BLaER1 (cell line): Measurements from ENCODE around the gene COX4I2.

ENCODE experiments used
- H3K27ac ChIP-seq: shearing (Covaris generic); formaldehyde crosslinking; 2 replicates; pipeline ENCODE4 v1.8.1; 2022
- H3K27me3 ChIP-seq: shearing (Covaris generic); formaldehyde crosslinking; 2 replicates; pipeline ENCODE4 v1.8.1; 2022
- H3K36me3 ChIP-seq: shearing (Covaris generic); formaldehyde crosslinking; 2 replicates; pipeline ENCODE4 v1.8.1; 2022
- H3K4me1 ChIP-seq: shearing (Covaris generic); formaldehyde crosslinking; 2 replicates; pipeline ENCODE4 v1.8.1; 2022
- H3K4me2 ChIP-seq: shearing (Covaris generic); formaldehyde crosslinking; 2 replicates; pipeline ENCODE4 v1.8.1; 2022
- H3K4me3 ChIP-seq: shearing (Covaris generic); formaldehyde crosslinking; 2 replicates; pipeline ENCODE4 v1.8.1; 2022
- H3K9ac ChIP-seq: shearing (Covaris generic); formaldehyde crosslinking; 2 replicates; pipeline ENCODE4 v1.8.1; 2022
- H3K9me3 ChIP-seq: shearing (Covaris generic); formaldehyde crosslinking; 2 replicates; pipeline ENCODE4 v1.8.1; 2022
- H4K20me1 ChIP-seq: shearing (Covaris generic); formaldehyde crosslinking; 2 replicates; pipeline ENCODE4 v1.8.1; 2022
- Cebpa-rat ChIP-seq: shearing (Covaris generic); IDR thresholded peaks from 2 replicates; pipeline ENCODE4 v1.8.1; 2022

Gene COX4I2

GRCh38 chr20:31674895-31675827 lies 37.4 kb downstream of the COX4I2 start:
- Histone ChIP-seq H3K9me3 (no peaks in the 10 kb centered on the region), H3K27ac (peak overlapping the region; percentile 97), H3K9ac (peak overlapping the region; percentile 72), H3K27me3 (no peaks in the 10 kb centered on the region), H3K4me2 (peak overlapping the region; percentile 97), H3K36me3 (peaks cover 59% of the 10 kb centered on the region), H4K20me1 (peaks cover 7% of the 10 kb centered on the region; the same call in 1 of the 2 replicates), H3K4me1 (peaks cover 96% of the 10 kb centered on the region), H3K4me3 (peak overlapping the region; percentile 62)
- TF ChIP-seq Cebpa-rat, result no peak

GRCh38 chr20:31675828-31676608 lies 38.3 kb downstream of the COX4I2 start:
- Histone ChIP-seq H3K4me3 (peak overlapping the region; percentile 62), H4K20me1 (peaks cover 7% of the 10 kb centered on the region; the same call in 1 of the 2 replicates), H3K27ac (peak overlapping the region; percentile 97), H3K4me2 (peak overlapping the region; percentile 97), H3K9me3 (no peaks in the 10 kb centered on the region), H3K27me3 (no peaks in the 10 kb centered on the region), H3K4me1 (peaks cover 96% of the 10 kb centered on the region), H3K36me3 (peaks cover 59% of the 10 kb centered on the region), H3K9ac (peak overlapping the region; percentile 72)
- TF ChIP-seq Cebpa-rat, result no peak

GRCh38 chr20:31676609-31676989 lies 38.9 kb downstream of the COX4I2 start:
- peak overlapping the region; percentile 72 for H3K9ac ChIP-seq
- peaks cover 60% of the 10 kb centered on the region for H3K36me3 ChIP-seq
- H3K4me3 ChIP-seq, result peak overlapping the region; percentile 62
- H3K27ac ChIP-seq, result peak overlapping the region; percentile 97
- H3K4me2 ChIP-seq, result peak overlapping the region; percentile 97
- H3K9me3 ChIP-seq, result no peaks in the 10 kb centered on the region
- TF ChIP-seq Cebpa-rat, result no peak
- no peaks in the 10 kb centered on the region for H3K27me3 ChIP-seq
- peaks cover 96% of the 10 kb centered on the region for H3K4me1 ChIP-seq
- H4K20me1 ChIP-seq, result peaks cover 7% of the 10 kb centered on the region; the same call in 1 of the 2 replicates

- peaks cover 100% of the 10 kb centered on the region for H3K4me1 ChIP-seq
- H3K4me2 ChIP-seq, result peak overlapping the region; percentile 97
- H3K27ac ChIP-seq, result peak overlapping the region; percentile 97
Measured at GRCh38 chr20:31677553-31678260, 40.0 kb downstream of the COX4I2 start.

DNA sequence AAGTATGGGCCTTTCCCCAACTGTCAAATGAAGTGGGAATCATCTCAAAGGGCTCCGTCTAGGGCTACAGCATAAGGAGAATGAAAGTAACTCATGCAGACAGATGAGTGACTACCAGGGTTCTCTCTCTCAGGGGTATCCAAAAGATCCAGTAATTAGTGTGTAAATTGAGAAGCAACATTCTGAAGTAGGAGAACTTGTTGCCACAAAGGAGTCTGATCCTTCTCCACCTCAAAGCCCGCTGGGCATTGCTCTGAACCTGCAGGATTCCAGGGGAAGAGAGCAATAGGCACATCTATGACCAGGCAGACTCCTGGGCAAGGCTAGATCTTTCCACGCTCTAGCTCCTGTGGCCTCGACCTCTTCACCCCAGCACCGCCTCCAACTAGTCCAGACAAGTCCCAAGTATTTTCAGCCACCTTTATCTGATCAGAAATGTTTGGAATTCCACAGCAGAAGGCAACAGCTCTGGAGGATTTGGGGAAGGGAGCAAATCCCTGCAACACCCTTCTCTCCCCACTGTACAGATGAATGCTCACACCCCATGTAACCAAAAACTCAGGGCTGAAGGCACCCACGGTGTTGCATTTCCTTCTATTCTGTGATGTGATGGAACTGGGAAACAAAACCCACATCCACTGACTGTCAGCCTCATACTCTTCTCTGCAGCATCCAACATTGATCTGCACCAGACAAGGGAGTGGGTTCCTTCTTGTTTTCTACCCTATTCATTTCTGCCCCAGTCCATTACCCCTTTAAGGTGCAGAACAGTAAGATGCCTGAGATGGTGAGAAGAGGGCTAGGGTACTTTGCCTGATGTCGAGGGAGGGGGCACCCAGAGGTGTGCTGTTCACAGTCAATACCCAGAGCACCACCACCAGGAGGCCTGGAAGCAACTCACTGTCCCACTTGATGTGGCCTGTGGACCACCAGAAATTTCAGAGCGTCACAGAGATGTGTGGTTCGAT lies 41.0 kb downstream of the COX4I2 start:
- Histone ChIP-seq H3K27me3 (no peaks in the 10 kb centered on the region), H3K4me3 (no peak overlapping the region), H3K9me3 (no peaks in the 10 kb centered on the region), H3K9ac (peak overlapping the region; percentile 49), H3K4me1 (peaks cover 100% of the 10 kb centered on the region), H3K27ac (peak overlapping the region; percentile 97), H3K36me3 (peaks cover 45% of the 10 kb centered on the region), H3K4me2 (peak overlapping the region; percentile 97), H4K20me1 (peaks cover 7% of the 10 kb centered on the region; the same call in 1 of the 2 replicates)
- TF ChIP-seq Cebpa-rat, result no peak

More at GRCh38 chr20:31677553-31678260, 40.0 kb downstream of the COX4I2 start:
- H3K4me3 ChIP-seq, result no peak overlapping the region
- peaks cover 52% of the 10 kb centered on the region for H3K36me3 ChIP-seq
- no peaks in the 10 kb centered on the region for H3K9me3 ChIP-seq
- H3K27me3 ChIP-seq, result no peaks in the 10 kb centered on the region
- 0 out of 2 replicates have a peak overlapping the region, but pooled peaks have one; percentile 49 for H3K9ac ChIP-seq
- peaks cover 7% of the 10 kb centered on the region; the same call in 1 of the 2 replicates for H4K20me1 ChIP-seq
- no peak for TF ChIP-seq Cebpa-rat

DNA sequence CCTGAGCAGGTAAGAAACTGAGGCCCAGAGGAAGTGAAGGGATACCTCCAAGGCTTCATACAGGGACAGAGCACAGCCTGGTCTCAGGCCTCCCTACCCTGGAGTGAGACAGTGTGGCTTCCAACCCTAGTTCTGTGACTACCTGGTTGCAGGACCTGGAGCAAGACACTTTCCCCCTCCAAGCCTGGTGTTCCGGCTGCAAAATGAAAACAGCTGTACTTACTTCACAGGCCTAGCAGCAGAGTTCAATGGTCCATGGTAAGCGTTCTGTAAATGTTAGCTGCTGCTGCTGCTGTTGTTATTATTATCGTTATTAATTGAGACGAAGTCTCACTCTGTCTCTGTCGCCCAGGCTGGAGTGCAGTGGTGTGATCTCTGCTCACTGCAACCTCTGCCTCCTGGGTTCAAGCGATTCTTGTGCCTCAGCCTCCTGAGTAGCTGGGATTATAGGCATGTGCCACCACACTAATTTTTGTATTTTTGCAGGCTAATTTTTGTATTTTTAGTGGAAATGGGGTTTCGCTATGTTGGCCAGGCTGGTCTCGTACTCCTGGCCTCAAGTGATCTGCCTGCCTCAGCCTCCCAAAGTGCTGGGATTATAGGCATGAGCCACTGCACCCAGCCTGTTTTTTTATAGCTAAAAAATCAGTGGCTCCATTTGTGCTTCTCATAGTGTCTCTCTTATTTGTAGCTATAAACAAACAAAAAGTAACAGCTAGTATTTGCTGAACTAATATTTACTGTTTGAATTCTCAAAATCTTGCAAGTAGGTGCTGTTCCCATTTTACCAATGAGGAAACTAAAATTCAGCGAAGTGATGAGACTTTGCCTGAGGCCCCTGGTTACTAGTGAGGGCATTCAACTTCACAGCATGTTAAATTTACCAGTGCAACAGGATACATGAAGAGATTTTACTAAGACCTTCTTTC lies 41.9 kb downstream of the COX4I2 start:
- peaks cover 1% of the 10 kb centered on the region; the same call in 1 of the 2 replicates for H4K20me1 ChIP-seq
- H3K4me3 ChIP-seq, result no peak overlapping the region
- H3K9ac ChIP-seq, result peak overlapping the region; percentile 49
- no peaks in the 10 kb centered on the region for H3K9me3 ChIP-seq
- peaks cover 45% of the 10 kb centered on the region for H3K36me3 ChIP-seq
- peak overlapping the region; percentile 97 for H3K27ac ChIP-seq
- no peak for TF ChIP-seq Cebpa-rat
- peak overlapping the region; percentile 97 for H3K4me2 ChIP-seq
- no peaks in the 10 kb centered on the region for H3K27me3 ChIP-seq
- H3K4me1 ChIP-seq, result peaks cover 99% of the 10 kb centered on the region

GRCh38 chr20:31680286-31681127 lies 42.8 kb downstream of the COX4I2 start:
- peak overlapping the region; percentile 85; the same call in 1 of the 2 replicates for H3K9ac ChIP-seq
- peak overlapping the region; percentile 97 for H3K27ac ChIP-seq
- no peak for TF ChIP-seq Cebpa-rat

More at GRCh38 chr20:31680286-31681127, 42.8 kb downstream of the COX4I2 start:
- Histone ChIP-seq H3K4me3 (no peak overlapping the region), H3K27me3 (no peaks in the 10 kb centered on the region), H3K4me1 (peaks cover 93% of the 10 kb centered on the region), H3K36me3 (peaks cover 45% of the 10 kb centered on the region), H4K20me1 (no peaks in the 10 kb centered on the region), H3K4me2 (peak overlapping the region; percentile 97), H3K9me3 (no peaks in the 10 kb centered on the region)
